ENCODE measurements around the gene JAKMIP1.

DNA sequence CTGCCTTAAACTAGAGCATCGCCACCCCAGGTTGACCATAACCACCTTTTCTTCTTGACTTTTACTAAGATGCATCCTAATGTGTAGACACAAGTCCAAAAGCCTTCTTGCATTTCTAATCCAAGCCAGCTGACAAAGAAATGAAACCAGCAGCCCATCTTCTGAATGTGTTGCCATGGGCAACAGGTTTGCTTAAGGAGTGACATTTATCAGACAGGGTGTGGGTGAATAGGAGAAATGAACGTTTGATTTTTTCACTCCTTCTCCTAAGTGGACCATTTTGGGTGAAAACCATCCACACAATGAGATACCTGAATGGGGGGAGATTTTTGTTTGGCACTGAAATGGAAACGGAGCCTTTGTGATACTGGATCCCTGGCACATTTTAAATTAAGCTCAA lies 109.4 kb downstream of the JAKMIP1 start:
- TF ChIP-seq, protein P1, sequence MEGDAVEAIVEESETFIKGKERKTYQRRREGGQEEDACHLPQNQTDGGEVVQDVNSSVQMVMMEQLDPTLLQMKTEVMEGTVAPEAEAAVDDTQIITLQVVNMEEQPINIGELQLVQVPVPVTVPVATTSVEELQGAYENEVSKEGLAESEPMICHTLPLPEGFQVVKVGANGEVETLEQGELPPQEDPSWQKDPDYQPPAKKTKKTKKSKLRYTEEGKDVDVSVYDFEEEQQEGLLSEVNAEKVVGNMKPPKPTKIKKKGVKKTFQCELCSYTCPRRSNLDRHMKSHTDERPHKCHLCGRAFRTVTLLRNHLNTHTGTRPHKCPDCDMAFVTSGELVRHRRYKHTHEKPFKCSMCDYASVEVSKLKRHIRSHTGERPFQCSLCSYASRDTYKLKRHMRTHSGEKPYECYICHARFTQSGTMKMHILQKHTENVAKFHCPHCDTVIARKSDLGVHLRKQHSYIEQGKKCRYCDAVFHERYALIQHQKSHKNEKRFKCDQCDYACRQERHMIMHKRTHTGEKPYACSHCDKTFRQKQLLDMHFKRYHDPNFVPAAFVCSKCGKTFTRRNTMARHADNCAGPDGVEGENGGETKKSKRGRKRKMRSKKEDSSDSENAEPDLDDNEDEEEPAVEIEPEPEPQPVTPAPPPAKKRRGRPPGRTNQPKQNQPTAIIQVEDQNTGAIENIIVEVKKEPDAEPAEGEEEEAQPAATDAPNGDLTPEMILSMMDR (conservative IDR thresholded peaks at IDR 0.05) = no peak
- no peak for TF ChIP-seq EZH2 (IDR thresholded peaks at IDR 0.05; ENCODE audit: low read depth)

Data from PC-9 (cell line).